Hindlimb muscle (tissue), 1 donor: ENCODE data around the gene ANKRD31. TPM values are rescaled to one million over a fixed set of nuclear protein-coding genes. Genes with fewer than 3 reads are reported as not detected.
"Not testable (repeated sequence)": the region's sequence is repeated elsewhere in the genome, so short reads cannot be mapped to it uniquely, and the experiment has no call there.

Experiments used
- DNase-seq: peaks from one replicate; pipeline ENCODE4 v3.0.0-alpha.2; 2013
- polyA plus RNA-seq: library from polyadenylated mRNA; unstranded; fragments of 120-200 nt; gene quantifications from one replicate; pipeline ENCODE4 v1.2.1, GENCODE V29; 2013; ENCODE audit not compliant: insufficient read length

The ANKRD31 gene
- polyA plus RNA-seq, 1 donor: 0.14 TPM

GRCh38 chr5:75142566-75143136 lies 94.0 kb downstream of the ANKRD31 start:
- no peak for DNase-seq

GRCh38 chr5:75140277-75140676 lies 96.4 kb downstream of the ANKRD31 start:
- DNase-seq: no peak

GRCh38 chr5:75138689-75139088 lies 98.0 kb downstream of the ANKRD31 start:
- DNase-seq: no peak

- DNase-seq: no peak
Observed at GRCh38 chr5:75130818-75131349, 105.8 kb downstream of the ANKRD31 start.

- no peak for DNase-seq
Observed at GRCh38 chr5:75116856-75117255, 119.8 kb downstream of the ANKRD31 start.

- DNase-seq: not testable (repeated sequence)
Observed at GRCh38 chr5:75114311-75114710, 122.4 kb downstream of the ANKRD31 start.

- DNase-seq: no peak
Observed at GRCh38 chr5:75113354-75114113, 123.1 kb downstream of the ANKRD31 start.

- DNase-seq: no peak
Observed at GRCh38 chr5:75108931-75109596, 127.6 kb downstream of the ANKRD31 start.

GRCh38 chr5:75108515-75108914 lies 128.2 kb downstream of the ANKRD31 start:
- no peak for DNase-seq

- not testable (repeated sequence) for DNase-seq
Observed at GRCh38 chr5:75095956-75096355, 140.7 kb downstream of the ANKRD31 start.

- no peak for DNase-seq
Observed at GRCh38 chr5:75091597-75091996, 145.1 kb downstream of the ANKRD31 start.

GRCh38 chr5:75089662-75090061 lies 147.0 kb downstream of the ANKRD31 start:
- no peak for DNase-seq

- DNase-seq: no peak
Observed at GRCh38 chr5:75089137-75089536, 147.5 kb downstream of the ANKRD31 start.

GRCh38 chr5:75088648-75089047 lies 148.0 kb downstream of the ANKRD31 start:
- DNase-seq: no peak

GRCh38 chr5:75081510-75081909 lies 155.2 kb downstream of the ANKRD31 start:
- DNase-seq: no peak

GRCh38 chr5:75079346-75079745 lies 157.3 kb downstream of the ANKRD31 start:
- not testable (repeated sequence) for DNase-seq

GRCh38 chr5:75078027-75078426 lies 158.7 kb downstream of the ANKRD31 start:
- no peak for DNase-seq

GRCh38 chr5:75072061-75072460 lies 164.6 kb downstream of the ANKRD31 start:
- no peak for DNase-seq

- DNase-seq: no peak
Observed at GRCh38 chr5:75071100-75071499, 165.6 kb downstream of the ANKRD31 start.

- no peak for DNase-seq
Observed at GRCh38 chr5:75067434-75067833, 169.2 kb downstream of the ANKRD31 start.

GRCh38 chr5:75062925-75063531 lies 173.7 kb downstream of the ANKRD31 start:
- DNase-seq: no peak

- DNase-seq: no peak
Observed at GRCh38 chr5:75059912-75060545, 176.6 kb downstream of the ANKRD31 start.
